Measurements from ENCODE around the gene CAPNS2. TPM values are rescaled to one million over a fixed set of nuclear protein-coding genes. Genes with fewer than 3 reads are reported as not detected.

The CAPNS2 gene
- total and polyA plus RNA-seq, 2 of the 13 experiments (the other 11 are each of a cell fraction or from before 2014, with no cell fraction given), result 0.29 TPM; not detected in 1

GRCh38 chr16:55532227-55532626 lies 34.3 kb upstream of the CAPNS2 start (continued):
- TF ChIP-seq ZXDC (CRISPR knock-in tag; IDR thresholded peaks at IDR 0.05) (no peak), ASH2L (IDR thresholded peaks at IDR 0.05; ENCODE audit: insufficient read length, low read depth, low read length) (no peak), GABPB1 (CRISPR knock-in tag; IDR thresholded peaks at IDR 0.05) (no peak), XBP1 (CRISPR knock-in tag; IDR thresholded peaks at IDR 0.05) (no peak)

- POLR2A ChIA-PET, result no interaction called here
Measured at GRCh38 chr16:55534756-55535155, 31.7 kb upstream of the CAPNS2 start.

More at GRCh38 chr16:55534756-55535155, 31.7 kb upstream of the CAPNS2 start:
- no peak for TF ChIP-seq HMG20A (CRISPR knock-in tag; IDR thresholded peaks at IDR 0.05; ENCODE audit: borderline replicate concordance)
- TF ChIP-seq HNRNPH1 (optimal IDR thresholded peaks at IDR 0.05; ENCODE audit: low read depth, low read length), result no peak
- TF ChIP-seq NFE2 (CRISPR knock-in tag; IDR thresholded peaks at IDR 0.05), result no peak
- no peak for TF ChIP-seq CAMTA2 (CRISPR knock-in tag; IDR thresholded peaks at IDR 0.05; ENCODE audit: borderline replicate concordance)
- TF ChIP-seq PHB2 (IDR thresholded peaks at IDR 0.05; ENCODE audit: partially characterized antibody), result no peak
- TF ChIP-seq PBX2 (CRISPR knock-in tag; IDR thresholded peaks at IDR 0.05), result no peak
- TF ChIP-seq BCL3 (CRISPR knock-in tag; IDR thresholded peaks at IDR 0.05), result no peak
- no peak for TF ChIP-seq NFATC3 (CRISPR knock-in tag; IDR thresholded peaks at IDR 0.05)
- TF ChIP-seq ARID2 (CRISPR knock-in tag; IDR thresholded peaks at IDR 0.05; ENCODE audit: borderline replicate concordance), result no peak
- TF ChIP-seq ZNF256 (CRISPR knock-in tag; conservative IDR thresholded peaks at IDR 0.05), result no peak
- in situ Hi-C loops (cut with HindIII; ENCODE audit: extremely low pct_ligation_motif_present, low pct_unique_long_range_greater_than_20kb), result no loop called here
- CTCF ChIA-PET (ENCODE audit: low intra/inter-chr PET ratio, low total read pairs), result no interaction called here
- Histone ChIP-seq H3K36me3 (replicated peaks in 1 of 2; ENCODE audit: control insufficient read depth in 1 of 2, insufficient read depth in 2 of 2, low read length in 2 of 2) (peaks cover 0 to 4% of the 10 kb centered on the region in 2 experiments; a peak in 2 of 5 replicates), H3K9me3 (ENCODE audit: low read length) (no peaks in the 10 kb centered on the region), H3K79me2 (ENCODE audit: insufficient read depth, low read length) (no peaks in the 10 kb centered on the region), H3K27me3 (ENCODE audit: control insufficient read depth in 1 of 2, insufficient read depth in 2 of 2, low read length in 2 of 2) (no peaks in the 10 kb centered on the region), H3K4me3 (replicated peaks in 1 of 3; ENCODE audit: insufficient read depth in 1 of 3, low read depth in 2 of 3, low read length in 3 of 3) (no peak overlapping the region), H4K20me1 (ENCODE audit: insufficient read depth, low read length) (no peaks in the 10 kb centered on the region), H3K4me2 (ENCODE audit: low read depth, low read length) (no peak overlapping the region), H3K4me1 (ENCODE audit: insufficient read depth, low read length) (no peaks in the 10 kb centered on the region), H3K27ac (ENCODE audit: extremely low read length, insufficient read depth, low read length) (no peak overlapping the region), H2AFZ (ENCODE audit: low read length) (no peak overlapping the region), H3K9ac (ENCODE audit: insufficient read depth, low read depth, low read length) (no peak overlapping the region)
- DNase-seq (ENCODE audit: low spot score), result no peak
- intact Hi-C loops (cut with micrococcal nuclease; ENCODE audit: unreplicated experiment), result no loop called here
- no TSS peak for BruUV-seq (replicated peaks)
- FAIRE-seq, result no peak
- ATAC-seq, result no peak
- 81% methylated on average over 2 of the region's 2 CpGs for WGBS (ENCODE audit: low lambda C conversion rate)
